IMR-90 (cell line): ENCODE measurements around the gene DHRSX. TPM values are rescaled to one million over a fixed set of nuclear protein-coding genes. Genes with fewer than 3 reads are reported as not detected.

Experiments used
- ATAC-seq: fragments of 200-7000 bp; cut with Tn5 transposase; 2 replicates; pipeline ENCODE4 v1.9.1; 2020; ENCODE audit warnings: low read depth, mild to moderate bottlenecking, moderate library complexity
- BruUV-seq: library from RNA; stranded (reverse); fragments of 400-500 nt; replicated peaks from 2 replicates; lab custom pipeline; 2021; lab: Mats Ljungman, UMichigan
- CTCF ChIA-PET: fragments of 300-600 bp; formaldehyde crosslinking; extraction: SDS; loops from one replicate; lab custom pipeline; 2021; ENCODE audit warnings: antibody characterized with exemption; lab: Yijun Ruan, JAX
- POLR2A ChIA-PET: fragments of 300-600 bp; sonication (Branson Sonifier 250); formaldehyde crosslinking; loops from one replicate; lab custom pipeline; 2022; ENCODE audit warnings: antibody characterized with exemption; ENCODE audit not compliant: unreplicated experiment; lab: Charles Lee
- DNase-seq: peaks from one replicate; pipeline ENCODE4 v3.0.0; 2013
- H2AFZ ChIP-seq: replicated peaks from 2 replicates; pipeline ENCODE3; 2013; ENCODE audit warnings: low read length, mild to moderate bottlenecking; ENCODE audit not compliant: poor library complexity
- H2AK5ac ChIP-seq: 2 replicates; pipeline ENCODE4 v1.6.1; 2013; ENCODE audit warnings: low read depth, low read length, inconsistent platforms
- H2AK9ac ChIP-seq: replicated peaks from 2 replicates; pipeline ENCODE3; 2013; ENCODE audit warnings: mild to moderate bottlenecking, low read depth, low read length, moderate library complexity; ENCODE audit not compliant: poor library complexity
- H2BK120ac ChIP-seq: 2 replicates; pipeline ENCODE4 v1.6.1; 2013; ENCODE audit warnings: low read depth, low read length, inconsistent platforms
- H2BK15ac ChIP-seq: 3 replicates; pipeline ENCODE4 v1.6.1; 2013; ENCODE audit warnings: low read depth, low read length, inconsistent platforms
- H2BK20ac ChIP-seq: 2 replicates; pipeline ENCODE4 v1.6.1; 2013; ENCODE audit warnings: low read depth, mild to moderate bottlenecking, inconsistent platforms, low read length, moderate library complexity
- H2BK5ac ChIP-seq: 2 replicates; pipeline ENCODE4 v1.6.1; 2013; ENCODE audit warnings: mild to moderate bottlenecking, low read depth, low read length, inconsistent platforms; ENCODE audit not compliant: poor library complexity, severe bottlenecking
- H3K14ac ChIP-seq: replicated peaks from 2 replicates; pipeline ENCODE4 v1.6.1; 2013; ENCODE audit warnings: low read depth, low read length, inconsistent platforms
- H3K18ac ChIP-seq: 2 replicates; pipeline ENCODE4 v1.6.1; 2013; ENCODE audit warnings: low read depth, low read length, control low read depth
- H3K23ac ChIP-seq: 2 replicates; pipeline ENCODE4 v1.6.1; 2013; ENCODE audit warnings: low read depth, low read length, inconsistent platforms
- H3K27ac ChIP-seq: 2 replicates; pipeline ENCODE4 v1.5.1; 2013; ENCODE audit warnings: mild to moderate bottlenecking, control low read depth, low read length; ENCODE audit not compliant: insufficient read depth
- H3K27me3 ChIP-seq: 2 replicates; pipeline ENCODE4 v1.6.1; 2013; ENCODE audit warnings: low read length; ENCODE audit not compliant: control insufficient read depth, insufficient read depth
- H3K36me3 ChIP-seq: 2 replicates; pipeline ENCODE4 v1.6.1; 2013; ENCODE audit warnings: low read length, mixed read lengths; ENCODE audit not compliant: control insufficient read depth, insufficient read depth
- H3K4ac ChIP-seq: 2 replicates; pipeline ENCODE4 v1.6.1; 2013; ENCODE audit warnings: low read depth, low read length, inconsistent platforms
- H3K4me1 ChIP-seq: 2 replicates; pipeline ENCODE4 v1.6.1; 2013; ENCODE audit warnings: low read length, mixed read lengths; ENCODE audit not compliant: control insufficient read depth, insufficient read depth
- H3K4me2 ChIP-seq: 2 replicates; pipeline ENCODE4 v1.6.1; 2013; ENCODE audit warnings: low read depth, mild to moderate bottlenecking, control low read depth, low read length, moderate library complexity
- H3K4me3 ChIP-seq: 2 replicates; pipeline ENCODE4 v1.5.1; 2013; ENCODE audit warnings: low read depth, mild to moderate bottlenecking, control low read depth, low read length, moderate library complexity; ENCODE audit not compliant: insufficient read depth
- H3K56ac ChIP-seq: 2 replicates; pipeline ENCODE4 v1.6.1; 2013; ENCODE audit warnings: low read length, inconsistent platforms; ENCODE audit not compliant: insufficient read depth; ENCODE audit errors: extremely low read depth
- H3K79me1 ChIP-seq, 2 experiments: 2 replicates each; pipeline ENCODE4 v1.6.1; 2013; ENCODE audit warnings: low read length in 2 of 2, inconsistent platforms in 1 of 2, low read depth in 1 of 2
- H3K9ac ChIP-seq: 2 replicates; pipeline ENCODE4 v1.6.1; 2013; ENCODE audit warnings: low read depth, low read length, control low read depth
- H3K9me1 ChIP-seq: 2 replicates; pipeline ENCODE4 v1.6.1; 2013; ENCODE audit warnings: low read length, inconsistent platforms; ENCODE audit not compliant: insufficient read depth
- H3K9me3 ChIP-seq: 2 replicates; pipeline ENCODE4 v1.6.1; 2013; ENCODE audit warnings: low read length; ENCODE audit not compliant: control insufficient read depth, insufficient read depth
- H4K20me1 ChIP-seq: 2 replicates; pipeline ENCODE4 v1.6.1; 2013; ENCODE audit warnings: low read length, inconsistent platforms; ENCODE audit not compliant: insufficient read depth
- H4K5ac ChIP-seq: 2 replicates; pipeline ENCODE4 v1.6.1; 2013; ENCODE audit warnings: mild to moderate bottlenecking, low read depth, low read length, control low read depth
- H4K8ac ChIP-seq, 2 experiments: 2 replicates each; pipeline ENCODE4 v1.6.1; 2013; ENCODE audit warnings: low read depth in 2 of 2, low read length in 2 of 2, control low read depth in 1 of 2, inconsistent platforms in 1 of 2
- H4K91ac ChIP-seq: 2 replicates; pipeline ENCODE4 v1.6.1; 2013; ENCODE audit warnings: low read depth, low read length, inconsistent platforms; ENCODE audit not compliant: insufficient read depth
- BHLHE40 ChIP-seq: fragments of 150-350 bp; IDR thresholded peaks from 2 replicates; pipeline ENCODE4 v1.6.1; 2016; ENCODE audit warnings: mild to moderate bottlenecking, low read depth, low read length
- CEBPB ChIP-seq: IDR thresholded peaks from 2 replicates; pipeline ENCODE4 v1.6.1; 2012; ENCODE audit warnings: low read depth, low read length, improper control_type of control experiment
- CHD1 ChIP-seq: IDR thresholded peaks from 2 replicates; pipeline ENCODE4 v1.6.1; 2012; ENCODE audit warnings: low read depth, low read length, improper control_type of control experiment
- CTCF ChIP-seq: conservative IDR thresholded peaks from 2 replicates; pipeline ENCODE4 v1.5.1; 2012; ENCODE audit warnings: mild to moderate bottlenecking, low read depth, low read length, improper control_type of control experiment
- FOS ChIP-seq: fragments of 150-350 bp; IDR thresholded peaks from 2 replicates; pipeline ENCODE4 v1.6.1; 2016; ENCODE audit warnings: low read depth, low read length
- MAFK ChIP-seq: IDR thresholded peaks from 2 replicates; pipeline ENCODE4 v1.6.1; 2012; ENCODE audit warnings: low read depth, low read length, improper control_type of control experiment
- MAZ ChIP-seq: IDR thresholded peaks from 2 replicates; pipeline ENCODE4 v1.6.1; 2012; ENCODE audit warnings: low read depth, mild to moderate bottlenecking, low read length, improper control_type of control experiment, moderate library complexity, borderline replicate concordance
- MXI1 ChIP-seq: IDR thresholded peaks from 2 replicates; pipeline ENCODE4 v1.6.1; 2012; ENCODE audit warnings: low read depth, mild to moderate bottlenecking, low read length, moderate library complexity, borderline replicate concordance
- NFE2L2 ChIP-seq: fragments of 150-350 bp; IDR thresholded peaks from 2 replicates; pipeline ENCODE4 v1.6.1; 2016; ENCODE audit warnings: low read depth, mild to moderate bottlenecking, low read length
- POLR2A ChIP-seq: IDR thresholded peaks from 2 replicates; pipeline ENCODE4 v1.6.1; 2012; ENCODE audit warnings: mild to moderate bottlenecking, low read depth, low read length
- RAD21 ChIP-seq: IDR thresholded peaks from 2 replicates; pipeline ENCODE4 v1.6.1; 2012; ENCODE audit warnings: low read length, improper control_type of control experiment
- RCOR1 ChIP-seq: IDR thresholded peaks from 2 replicates; pipeline ENCODE4 v1.6.1; 2012; ENCODE audit warnings: mild to moderate bottlenecking, low read length, improper control_type of control experiment; ENCODE audit not compliant: insufficient replicate concordance
- RFX5 ChIP-seq: IDR thresholded peaks from 2 replicates; pipeline ENCODE4 v1.8.0; 2012; ENCODE audit warnings: low read depth, mild to moderate bottlenecking, low read length, moderate library complexity
- SMC3 ChIP-seq: fragments of 150-350 bp; IDR thresholded peaks from 2 replicates; pipeline ENCODE4 v1.6.1; 2016; ENCODE audit warnings: low read depth, mild to moderate bottlenecking, antibody characterized with exemption, low read length, moderate library complexity
- USF2 ChIP-seq: fragments of 150-350 bp; IDR thresholded peaks from 2 replicates; pipeline ENCODE4 v1.6.1; 2017; ENCODE audit warnings: mild to moderate bottlenecking, antibody characterized with exemption, low read length, low read depth
- WGBS, 2 experiments: methylation state at CpG; one replicate each; pipeline versions ENCODE4 v1.1.5 to v1.1.7; 2013; ENCODE audit warnings: missing lambda C conversion rate in 2 of 2; ENCODE audit not compliant: insufficient read length in 1 of 2; ENCODE audit errors: extremely low coverage in 2 of 2; 5-methylcytosine and 5-hydroxymethylcytosine counted together
- dilution Hi-C: fragments of 300-500 bp; cut with HindIII; formaldehyde crosslinking; loops from one replicate; pipeline ENCODE4 v1.14.3; 2018; ENCODE audit warnings: low sequenced_read_pairs; ENCODE audit not compliant: unreplicated experiment
- in situ Hi-C: fragments of 300-500 bp; cut with MboI; formaldehyde crosslinking; loops from 3 replicates; pipeline ENCODE4 v1.14.3; 2019; ENCODE audit warnings: low sequenced_read_pairs, inconsistent platforms, mixed read lengths
- intact Hi-C: fragments of 100-400 bp; cut with micrococcal nuclease; formaldehyde crosslinking; loops from 2 replicates; pipeline ENCODE4 v1.10.0; 2022
- polyA plus RNA-seq, 3 experiments: library from polyadenylated mRNA; depleted of rRNA; stranded (reverse); fragments of >200 nt; gene quantifications; 2 replicates each; pipeline ENCODE4 v1.2.3, GENCODE V29; 2012; ENCODE audit warnings: low replicate concordance in 1 of 3
- total RNA-seq: library from RNA; depleted of rRNA; stranded (reverse); fragments of >200 nt; gene quantifications from 2 replicates; pipeline ENCODE4 v1.2.3, GENCODE V29; 2012

DHRSX gene
- total and polyA plus RNA-seq, 2 of the 4 experiments (the other 2 are of a cell fraction) = 26.2 to 38.0 TPM

- CTCF ChIA-PET = no interaction called here
- H2BK5ac ChIP-seq = no peak overlapping the region
- no TSS peak for BruUV-seq
- TF ChIP-seq CHD1 (no peak), POLR2A (no peak), BHLHE40 (no peak), MAFK (no peak), SMC3 (no peak), FOS (no peak), RFX5 (no peak), NFE2L2 (no peak), MAZ (no peak), CTCF (no peak), CEBPB (no peak), MXI1 (no peak), RAD21 (no peak), RCOR1 (no peak), USF2 (no peak)
These were observed 83.7 kb downstream of the DHRSX start for GRCh38 chrX:2416851-2417604.

More at GRCh38 chrX:2416851-2417604, 83.7 kb downstream of the DHRSX start:
- Histone ChIP-seq H3K9me3 (no peaks in the 10 kb centered on the region), H4K20me1 (peaks cover 8% of the 10 kb centered on the region; the same call in 1 of the 2 replicates), H4K5ac (no peak overlapping the region), H3K4me2 (no peak overlapping the region), H4K8ac (no peak overlapping the region), H3K36me3 (peaks cover 7% of the 10 kb centered on the region), H2BK120ac (no peak overlapping the region), H2AFZ (no peak overlapping the region), H3K4ac (no peak overlapping the region), H3K27me3 (no peaks in the 10 kb centered on the region), H4K91ac (no peak overlapping the region), H3K79me1 (peaks cover 29 to 35% of the 10 kb centered on the region in 2 experiments), H3K9me1 (0 out of 2 replicates have a peak, but pooled peaks cover under 1% of the 10 kb centered on the region), H3K23ac (no peak overlapping the region), H3K14ac (no peak overlapping the region), H2AK9ac (no peak overlapping the region), H3K27ac (no peak overlapping the region), H3K9ac (no peak overlapping the region), H2BK20ac (no peak overlapping the region), H2BK15ac (no peak overlapping the region), H3K18ac (no peak overlapping the region), H3K56ac (no peak overlapping the region), H3K4me3 (no peak overlapping the region), H2AK5ac (no peak overlapping the region), H3K4me1 (no peaks in the 10 kb centered on the region)
- ATAC-seq (no peak), DNase-seq (peak; percentile 7)
- intact Hi-C loops = no loop called here
- 100% methylated on average over 1 of the region's 1 CpG; no CpG with 5 or more reads in 1 of the 2 experiments for WGBS, 2 experiments
- in situ Hi-C loops = no loop called here
- dilution Hi-C loops = no loop called here
- POLR2A ChIA-PET = no interaction called here
